T47D (cell line): ENCODE measurements around the gene NACC2.
A peak's percentile ranks its signal among the peaks of the same experiment; 100 is the strongest.

Source experiments
- DNase-seq, 2 experiments: peaks; one replicate each; pipeline versions ENCODE4 v3.0.0 to v3.0.0-alpha.2; 2011 to 2012; ENCODE audit warnings: low read depth in 1 of 2, low spot score in 1 of 2
- JUND ChIP-seq: IDR thresholded peaks from 2 replicates; pipeline ENCODE4 v1.6.1; 2012; ENCODE audit warnings: low read depth
- in situ Hi-C: cut with HindIII; loops from 2 replicates; pipeline ENCODE4 v1.10.0; 2016; ENCODE audit warnings: low sequenced_read_pairs, low pct_unique_long_range_greater_than_20kb

NACC2 gene

DNA sequence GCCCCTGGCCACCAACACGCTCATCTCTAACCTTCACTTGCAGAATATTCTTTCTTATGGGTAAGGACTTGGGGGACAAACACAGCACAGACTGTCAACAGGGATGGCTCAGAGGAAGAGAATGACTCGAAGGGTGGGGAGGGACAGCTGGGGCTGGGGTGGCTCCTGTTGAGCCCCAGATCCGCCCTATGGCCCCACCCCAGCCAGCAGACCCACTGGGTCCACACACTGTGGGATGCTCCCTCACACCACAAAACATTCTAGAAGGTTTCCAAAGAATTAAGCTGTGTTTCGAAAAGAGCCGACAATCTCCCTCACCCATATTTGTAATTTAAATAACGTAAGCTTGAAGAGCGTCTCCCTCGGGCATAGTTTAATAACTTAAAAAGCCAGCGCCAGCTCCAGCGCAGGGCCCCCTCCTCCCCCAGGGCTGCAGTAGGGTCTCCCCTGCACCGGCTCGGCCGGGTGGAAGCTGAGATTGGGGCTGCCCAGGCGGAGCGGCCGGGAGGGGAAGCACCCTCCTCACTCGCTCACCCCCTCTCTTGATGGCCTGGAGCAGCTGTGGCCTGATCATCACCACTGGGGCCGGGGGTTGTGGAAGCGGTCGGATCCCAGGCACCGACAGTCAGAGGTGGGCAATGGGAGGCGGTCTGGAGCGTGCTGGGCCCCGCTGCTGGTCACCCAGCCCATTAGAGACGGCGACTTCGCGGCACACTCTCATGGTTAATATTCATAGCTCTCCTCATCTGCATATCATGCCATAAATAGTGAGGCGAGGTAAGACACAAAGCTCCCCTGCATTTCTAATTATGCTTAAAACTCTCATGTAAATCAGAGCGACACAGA, 37.6 kb downstream of the NACC2 start:
- TF ChIP-seq JUND = no peak
- in situ Hi-C loops = no loop called here
- no peak for DNase-seq

- no peak for DNase-seq
- no peak for TF ChIP-seq JUND
- in situ Hi-C loops = no loop called here
Measured at GRCh38 chr9:136056546-136057235, 38.4 kb downstream of the NACC2 start.

- DNase-seq = no peak
- no peak for TF ChIP-seq JUND
- in situ Hi-C loops = no loop called here
Measured at GRCh38 chr9:136055715-136056545, 39.2 kb downstream of the NACC2 start.

DNA sequence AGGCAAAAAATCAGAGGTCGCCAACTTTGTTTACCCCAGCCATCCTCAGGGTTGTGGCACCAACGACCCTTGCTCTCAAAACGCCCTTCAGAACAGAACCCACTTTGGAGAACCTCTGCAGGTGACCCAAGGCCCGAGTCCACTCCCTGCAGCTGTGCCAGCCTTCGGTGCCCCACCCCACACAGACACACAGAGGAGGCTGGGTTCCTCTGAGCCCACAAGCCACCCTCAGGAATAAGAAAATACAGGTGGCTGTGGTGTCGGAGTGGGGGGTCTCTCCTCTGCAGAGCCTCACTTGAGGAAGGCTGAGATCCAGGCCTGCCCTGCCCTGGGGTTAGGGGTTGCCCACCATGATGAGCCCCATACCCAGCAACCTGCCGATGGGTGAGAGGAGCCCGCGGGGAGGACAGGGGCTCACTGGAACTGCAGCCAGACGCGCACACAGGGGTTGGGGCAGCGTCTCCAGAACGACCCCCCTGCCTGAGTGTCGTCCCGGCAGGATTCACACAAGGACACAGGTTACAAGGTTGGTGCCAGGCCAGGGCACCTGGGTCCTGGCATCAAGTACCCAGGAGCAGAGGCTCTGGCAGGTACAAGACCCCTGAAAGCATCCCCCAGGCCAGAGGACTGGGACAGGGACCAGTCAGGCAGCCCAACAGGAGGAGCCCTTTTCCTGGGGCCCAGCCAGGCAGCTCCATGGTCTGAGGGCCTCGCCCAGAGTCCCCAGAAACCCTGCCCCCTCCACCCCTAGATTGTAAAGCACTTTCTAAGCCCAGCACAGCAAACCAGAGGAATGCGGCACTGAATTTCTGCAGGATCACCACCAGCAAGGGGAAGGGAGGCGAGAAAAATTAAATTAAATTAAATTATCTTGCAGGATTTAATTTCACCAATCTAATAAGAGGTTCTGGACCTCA, 40.0 kb downstream of the NACC2 start:
- TF ChIP-seq JUND = no peak
- no peak for DNase-seq
- in situ Hi-C loops = no loop called here

DNA sequence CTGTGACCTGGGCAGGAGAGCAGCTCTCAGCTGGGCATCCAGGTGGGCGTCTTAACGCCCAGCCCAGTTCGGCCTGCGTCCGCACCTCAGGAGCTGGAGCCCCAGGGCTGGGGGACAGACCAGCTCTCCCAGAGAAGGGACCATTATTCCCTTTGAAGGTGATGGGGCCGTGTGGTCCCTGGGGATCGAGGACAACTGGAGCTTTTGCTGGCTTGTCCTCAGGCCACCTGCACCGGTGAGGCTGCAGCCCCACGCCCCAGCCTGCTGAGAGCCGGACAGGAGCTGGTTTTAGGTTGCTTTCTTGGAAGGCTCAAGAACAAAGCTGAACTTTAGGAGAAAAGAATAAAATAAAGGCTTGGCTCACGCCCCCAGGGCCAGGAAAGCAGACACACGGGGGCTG, 40.9 kb downstream of the NACC2 start:
- TF ChIP-seq JUND = no peak
- in situ Hi-C loops = no loop called here
- DNase-seq = no peak

GRCh38 chr9:136053757-136054142, 41.3 kb downstream of the NACC2 start:
- in situ Hi-C loops = no loop called here
- no peak for TF ChIP-seq JUND
- no peak for DNase-seq

DNA sequence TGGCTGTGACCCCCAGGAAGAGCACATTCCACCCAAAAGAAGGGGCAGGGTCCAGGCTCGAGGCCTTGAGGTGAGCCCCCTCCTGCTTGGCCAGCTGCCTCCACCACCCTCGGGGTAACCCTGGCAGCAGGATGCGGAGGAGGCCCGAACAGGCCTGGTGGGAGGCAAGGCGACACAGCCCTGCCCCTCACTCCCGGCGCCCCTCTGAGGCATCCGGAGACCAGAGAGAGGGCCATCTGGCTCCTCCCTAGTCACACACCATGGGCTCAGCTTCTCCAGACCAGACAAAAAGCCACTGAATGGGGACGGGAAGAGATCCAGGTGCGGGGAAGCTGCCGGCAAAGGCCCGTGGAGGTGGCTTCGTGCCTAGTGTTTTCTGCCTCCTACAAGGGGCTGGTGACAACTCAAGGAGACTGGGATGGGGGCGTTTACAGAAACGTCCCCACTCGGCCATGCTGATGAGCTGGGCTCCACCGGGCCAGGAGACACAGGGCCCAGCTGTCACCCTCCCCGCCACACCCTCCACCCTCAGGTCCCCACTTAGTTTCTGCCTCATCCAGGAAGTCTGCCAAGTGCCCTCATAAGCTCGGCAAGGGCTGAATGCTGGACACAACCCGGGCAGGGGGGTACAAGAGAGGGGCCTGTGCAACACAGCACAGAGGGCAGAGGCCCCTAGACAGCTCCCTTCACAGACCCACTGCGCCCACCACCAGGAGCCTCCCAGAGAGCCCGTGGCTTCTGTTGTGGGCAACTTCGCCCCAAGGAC, 41.9 kb downstream of the NACC2 start:
- peak in 1 of 2 experiments; percentile 32 for DNase-seq
- TF ChIP-seq JUND = no peak
- in situ Hi-C loops = no loop called here

GRCh38 chr9:136052472-136052880, 42.6 kb downstream of the NACC2 start:
- in situ Hi-C loops = no loop called here
- peak; percentile 86 to 93 for DNase-seq
- no peak for TF ChIP-seq JUND

DNA sequence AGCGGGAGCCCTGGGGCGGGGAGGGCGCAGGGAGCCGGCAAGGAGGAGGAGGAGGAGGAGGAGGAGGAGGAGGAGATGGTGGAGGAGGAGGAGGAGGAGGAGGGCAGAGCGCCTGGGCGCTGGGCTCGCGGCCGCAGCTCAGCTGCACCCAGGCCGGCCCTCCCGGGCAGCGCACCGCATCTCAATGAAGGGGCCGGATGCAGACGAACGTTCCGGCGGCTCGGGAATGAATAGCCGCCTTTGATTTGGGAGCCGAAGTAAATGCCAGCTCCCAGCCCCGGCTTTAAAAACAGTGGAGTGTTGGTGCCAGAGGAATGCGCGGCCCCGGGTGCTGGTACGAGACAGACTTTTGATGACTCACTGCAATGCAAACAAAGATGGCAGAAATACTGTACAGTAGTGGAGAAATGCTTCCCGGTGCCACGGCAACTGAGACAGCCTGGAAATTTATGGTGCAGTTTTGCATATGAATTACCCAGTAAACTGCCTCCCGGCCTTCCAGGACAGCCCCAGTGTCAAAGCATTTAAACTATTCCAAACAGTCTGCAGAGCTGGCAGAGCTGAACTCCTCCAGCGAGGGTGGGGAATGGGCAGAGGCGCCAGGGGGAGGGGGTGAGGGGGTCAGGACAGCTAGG, 43.1 kb downstream of the NACC2 start:
- peak; percentile 95 to 99 for DNase-seq
- in situ Hi-C loops = no loop called here
- TF ChIP-seq JUND = peak; percentile 99

GRCh38 chr9:136051453-136051836, 43.6 kb downstream of the NACC2 start:
- DNase-seq = peak in 1 of 2 experiments; percentile 61
- in situ Hi-C loops = no loop called here
- TF ChIP-seq JUND = no peak
